ENCODE data around the gene PSMA3.
A peak's percentile ranks its signal among the peaks of the same experiment; 100 is the strongest.

The PSMA3 gene

DNA sequence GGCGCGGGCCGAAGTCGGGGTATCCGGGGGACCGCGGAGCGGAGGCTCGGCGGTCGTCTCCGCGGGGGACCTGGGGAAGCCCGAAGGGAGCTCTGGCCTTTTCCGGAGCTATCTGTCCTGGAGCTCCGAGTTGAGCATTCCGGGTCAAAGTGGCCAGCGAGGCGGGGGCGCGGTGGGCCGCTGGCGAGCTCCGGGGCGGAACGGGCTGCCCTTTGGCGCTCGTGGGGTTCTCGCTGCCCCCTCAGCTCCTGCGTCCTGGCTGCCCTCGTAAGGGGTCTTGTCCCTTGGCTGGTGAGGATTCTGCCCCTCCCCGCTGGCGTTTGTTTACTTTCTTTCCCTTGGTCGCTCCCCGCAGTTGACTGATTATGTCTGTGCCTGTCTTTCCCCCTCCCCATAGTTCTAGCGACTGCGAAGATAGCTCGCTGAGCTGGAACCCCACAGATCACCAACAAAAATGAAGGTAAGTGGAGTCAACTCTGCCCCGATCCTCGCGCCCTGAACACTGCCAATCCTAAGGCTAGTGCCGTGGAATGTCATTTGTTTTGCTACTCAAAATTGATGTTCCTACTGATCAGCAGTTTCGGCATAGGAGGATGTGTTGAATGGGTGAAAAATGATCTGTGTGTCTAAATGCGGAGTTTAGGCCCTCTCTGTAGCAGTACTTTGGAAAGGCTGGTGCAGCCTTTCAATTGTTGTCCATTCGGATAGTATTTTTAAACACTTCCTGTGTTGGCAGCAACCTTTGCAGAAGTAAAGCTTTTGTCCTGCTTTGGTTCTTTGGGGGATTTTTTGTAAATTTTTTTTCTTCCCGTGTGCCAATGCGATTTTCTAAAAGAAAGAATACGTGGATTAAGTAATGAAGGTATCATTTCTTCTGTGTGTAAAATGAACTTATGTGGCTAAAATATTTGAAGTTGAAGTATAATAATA lies 55.0 kb downstream of the PSMA3 start:
- DNase-seq (ENCODE audit: low spot score) = peak; percentile 35

DNA sequence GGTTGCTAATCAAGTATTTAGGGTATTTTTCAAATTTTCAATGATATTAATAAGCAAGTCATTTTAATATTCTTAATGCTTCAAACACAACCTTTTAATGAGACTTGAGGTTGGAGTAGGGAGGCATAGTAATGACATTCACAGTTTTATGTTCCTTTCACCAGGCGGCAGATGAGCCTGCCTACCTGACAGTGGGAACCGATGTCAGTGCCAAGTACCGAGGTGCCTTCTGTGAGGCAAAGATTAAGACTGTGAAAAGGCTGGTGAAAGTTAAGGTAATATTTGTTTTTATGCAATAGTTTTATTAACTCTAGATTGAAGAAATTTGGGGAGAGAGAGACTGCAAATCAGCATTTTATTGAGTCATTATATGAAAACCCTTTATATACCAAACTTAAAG lies 56.8 kb downstream of the PSMA3 start:
- no peak for DNase-seq (ENCODE audit: low spot score)

DNA sequence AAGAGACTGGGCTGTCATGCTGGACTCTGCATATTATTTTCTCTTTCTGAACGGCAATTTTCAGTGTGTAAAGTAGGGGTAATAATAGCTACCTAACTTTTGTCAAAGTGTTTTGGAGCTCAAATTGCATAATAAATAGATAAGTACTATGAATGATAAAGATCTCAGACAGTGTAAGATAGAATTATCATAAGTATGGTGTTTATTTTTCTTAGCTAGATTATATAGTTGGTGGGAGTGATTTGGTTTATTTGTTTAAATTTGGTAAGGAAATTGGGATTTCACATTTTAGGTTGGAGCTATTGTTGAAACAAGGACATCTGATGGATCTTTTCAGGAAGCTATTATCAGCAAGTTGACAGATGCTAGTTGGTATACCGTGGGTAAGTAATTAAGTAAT lies 61.1 kb downstream of the PSMA3 start:
- no peak for DNase-seq (ENCODE audit: low spot score)

DNA sequence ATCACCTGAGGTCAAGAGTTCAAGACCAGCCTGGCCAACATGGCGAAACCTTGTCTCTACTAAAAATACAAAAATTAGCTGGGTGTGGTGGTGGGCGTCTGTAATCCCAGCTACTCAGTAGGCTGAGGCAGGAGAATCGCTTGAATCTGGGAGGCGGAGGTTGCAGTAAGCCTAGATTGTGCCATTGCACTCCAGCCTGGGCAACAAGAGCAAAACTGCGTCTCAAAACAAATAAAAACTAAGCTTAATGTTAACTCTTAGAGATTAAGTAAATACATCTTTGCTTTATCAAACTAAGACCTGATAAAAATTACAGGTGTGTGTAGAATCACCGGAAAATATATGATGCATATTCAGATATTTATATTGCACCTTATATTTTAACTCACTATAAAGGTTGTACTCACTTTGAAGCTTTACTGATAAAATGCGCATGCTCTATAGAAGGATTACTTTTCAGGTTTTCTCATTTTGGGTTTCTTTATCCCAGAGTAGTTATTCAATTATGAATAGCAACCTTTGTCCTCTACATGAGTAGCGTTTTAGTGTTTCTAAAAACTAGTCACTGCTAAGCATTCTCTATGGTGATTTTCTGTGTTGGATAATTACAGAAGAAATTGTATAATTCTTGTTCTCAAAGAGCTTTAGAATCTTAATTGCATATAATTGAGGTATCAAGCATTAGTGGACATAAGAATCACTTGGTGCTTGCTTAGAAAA lies 63.1 kb downstream of the PSMA3 start:
- DNase-seq (ENCODE audit: low spot score) = no peak

DNA sequence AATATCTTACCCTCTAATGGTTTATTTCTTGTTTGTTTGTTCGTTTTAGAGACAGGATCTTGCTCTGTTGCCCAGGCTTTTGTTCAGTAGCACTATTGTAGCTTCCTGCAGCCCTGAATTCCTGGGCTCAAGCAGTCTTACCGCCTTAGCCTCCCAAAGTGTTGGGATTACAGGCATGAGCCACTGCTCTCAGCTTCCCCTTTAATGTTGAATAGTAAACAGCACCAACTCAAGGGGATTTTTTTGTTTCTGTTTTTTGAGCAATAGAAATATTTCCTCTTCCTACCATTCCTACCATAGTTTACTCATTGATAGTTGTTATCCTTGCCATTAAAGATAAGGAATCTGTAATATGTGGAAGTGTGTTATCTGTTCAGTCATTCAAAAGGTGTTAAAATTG lies 64.4 kb downstream of the PSMA3 start:
- DNase-seq (ENCODE audit: low spot score) = no peak

DNA sequence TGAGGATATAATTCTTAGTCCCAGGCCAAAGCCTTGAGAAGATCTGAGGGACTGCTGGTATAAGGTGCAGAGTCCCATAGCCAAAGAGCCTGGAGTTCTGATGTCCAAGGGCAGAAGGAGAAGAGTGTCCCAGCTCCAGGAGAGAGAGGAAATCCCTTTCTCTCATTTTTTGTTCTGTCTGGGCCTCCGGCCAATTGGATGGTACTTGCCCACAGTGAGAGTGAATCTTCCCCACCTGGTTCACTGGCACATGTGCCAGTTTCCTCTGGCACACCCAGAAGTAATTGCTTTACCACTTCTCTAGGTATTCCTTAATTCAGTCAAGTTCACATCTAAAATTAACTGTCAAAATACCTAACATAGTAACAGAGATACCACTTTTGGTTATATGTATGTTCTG lies 69.1 kb downstream of the PSMA3 start:
- no peak for DNase-seq (ENCODE audit: low spot score)

DNA sequence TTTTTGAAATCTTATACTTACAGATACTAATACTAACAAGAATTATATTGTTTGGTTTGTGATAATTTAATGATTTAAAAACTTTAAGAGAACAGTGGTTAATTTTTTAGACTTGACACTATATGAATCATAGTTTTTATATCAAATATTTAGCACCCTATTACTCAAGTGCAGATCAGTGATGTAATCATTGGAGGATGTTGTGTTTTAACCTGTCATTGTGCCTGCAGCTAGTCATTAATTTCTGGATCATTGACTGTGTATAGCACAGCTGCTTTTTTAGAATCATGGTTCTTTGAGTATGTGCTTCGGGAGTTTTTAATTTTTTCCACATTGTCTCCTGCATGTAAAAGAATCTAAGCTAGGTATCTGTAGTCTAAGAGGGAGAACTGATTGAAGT lies 71.0 kb downstream of the PSMA3 start:
- DNase-seq (ENCODE audit: low spot score) = no peak
